AG09319 (cell line): ENCODE measurements around the gene LMX1A.
A peak's percentile ranks its signal among the peaks of the same experiment; 100 is the strongest.

Experiments
- DNase-seq: peaks from one replicate; pipeline ENCODE4 v3.0.0-alpha.2; 2010; ENCODE audit warnings: low read depth; ENCODE audit errors: extremely low read depth
- CTCF ChIP-seq: IDR thresholded peaks from 2 replicates; pipeline ENCODE4 v1.5.1; 2011; ENCODE audit warnings: low read depth, mild to moderate bottlenecking, inconsistent platforms, low read length, moderate library complexity

LMX1A gene

GRCh38 chr1:165355977-165356811 lies at the start of gene LMX1A:
Gene LMX1A (minus strand): TSS chr1:165356715. CDS start chr1:165355559, 1,156 bp downstream.
- no peak; the same call in 1 of the 2 replicates for TF ChIP-seq CTCF
- no peak for DNase-seq

- TF ChIP-seq CTCF: peak; percentile 37
- DNase-seq: no peak
These were observed 47.4 kb upstream of the LMX1A start for GRCh38 chr1:165403835-165404482.

GRCh38 chr1:165402517-165403111 lies 46.1 kb upstream of the LMX1A start:
- no peak for TF ChIP-seq CTCF
- no peak for DNase-seq

- DNase-seq: peak; percentile 45
- no peak for TF ChIP-seq CTCF
These were observed 41.4 kb upstream of the LMX1A start for GRCh38 chr1:165397944-165398343.

- no peak for DNase-seq
- TF ChIP-seq CTCF: no peak
These were observed 39.4 kb upstream of the LMX1A start for GRCh38 chr1:165395901-165396300.

GRCh38 chr1:165395478-165395877 lies 39.0 kb upstream of the LMX1A start:
- TF ChIP-seq CTCF: no peak
- DNase-seq: no peak
